ENCODE measurements around the gene C15orf62.
A peak's percentile ranks its signal among the peaks of the same experiment; 100 is the strongest.

C15orf62 gene

DNA sequence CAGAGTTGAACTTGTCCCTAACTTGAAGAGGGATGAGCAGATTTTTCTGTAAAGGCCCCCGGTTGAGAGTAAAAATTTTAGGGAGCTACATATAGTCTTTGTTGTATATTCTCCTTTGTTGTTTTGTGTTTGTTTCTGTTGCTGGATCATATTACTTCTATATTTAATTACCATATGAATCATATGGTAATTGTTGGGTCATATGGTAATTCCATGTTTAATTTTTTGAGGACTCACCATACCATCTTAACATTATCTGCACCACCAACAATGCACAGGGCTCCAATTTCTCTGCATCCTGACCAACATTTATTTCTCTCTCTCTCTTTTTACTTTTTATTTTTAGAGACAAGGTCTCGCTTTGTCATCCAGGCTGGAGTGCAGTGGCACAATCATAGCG lies 29.7 kb downstream of the C15orf62 start:
- no peaks in the 10 kb centered on the region for H3K79me2 ChIP-seq (ENCODE audit: low read length)

GRCh38 chr15:40803076-40803475 lies 33.3 kb downstream of the C15orf62 start:
- TF ChIP-seq, protein P1, sequence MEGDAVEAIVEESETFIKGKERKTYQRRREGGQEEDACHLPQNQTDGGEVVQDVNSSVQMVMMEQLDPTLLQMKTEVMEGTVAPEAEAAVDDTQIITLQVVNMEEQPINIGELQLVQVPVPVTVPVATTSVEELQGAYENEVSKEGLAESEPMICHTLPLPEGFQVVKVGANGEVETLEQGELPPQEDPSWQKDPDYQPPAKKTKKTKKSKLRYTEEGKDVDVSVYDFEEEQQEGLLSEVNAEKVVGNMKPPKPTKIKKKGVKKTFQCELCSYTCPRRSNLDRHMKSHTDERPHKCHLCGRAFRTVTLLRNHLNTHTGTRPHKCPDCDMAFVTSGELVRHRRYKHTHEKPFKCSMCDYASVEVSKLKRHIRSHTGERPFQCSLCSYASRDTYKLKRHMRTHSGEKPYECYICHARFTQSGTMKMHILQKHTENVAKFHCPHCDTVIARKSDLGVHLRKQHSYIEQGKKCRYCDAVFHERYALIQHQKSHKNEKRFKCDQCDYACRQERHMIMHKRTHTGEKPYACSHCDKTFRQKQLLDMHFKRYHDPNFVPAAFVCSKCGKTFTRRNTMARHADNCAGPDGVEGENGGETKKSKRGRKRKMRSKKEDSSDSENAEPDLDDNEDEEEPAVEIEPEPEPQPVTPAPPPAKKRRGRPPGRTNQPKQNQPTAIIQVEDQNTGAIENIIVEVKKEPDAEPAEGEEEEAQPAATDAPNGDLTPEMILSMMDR (IDR thresholded peaks at IDR 0.05; ENCODE audit: low read depth, low read length): no peak
- TF ChIP-seq EZH2phosphoT487 (IDR thresholded peaks at IDR 0.05; ENCODE audit: low read depth): no peak
- H3K79me2 ChIP-seq (ENCODE audit: low read length): peaks cover 10% of the 10 kb centered on the region
- H2AFZ ChIP-seq (ENCODE audit: low read depth, low read length): no peak overlapping the region
- no peak overlapping the region for H3K4me2 ChIP-seq (ENCODE audit: low read length)
- H3K4me3 ChIP-seq (ENCODE audit: low read length): no peak overlapping the region
- H3K36me3 ChIP-seq (replicated peaks; ENCODE audit: low read depth, low read length): no peaks in the 10 kb centered on the region
- H3K9ac ChIP-seq (ENCODE audit: low read length): no peak overlapping the region
- H3K27ac ChIP-seq (ENCODE audit: low read length): no peak overlapping the region
- no peaks in the 10 kb centered on the region for H4K20me1 ChIP-seq (ENCODE audit: insufficient read depth, low read length)
- no peaks in the 10 kb centered on the region for H3K27me3 ChIP-seq (ENCODE audit: low read depth, low read length)
- H3K4me1 ChIP-seq (ENCODE audit: low read length): peaks cover 5% of the 10 kb centered on the region
- H3K9me3 ChIP-seq (ENCODE audit: insufficient read depth, low read length): no peaks in the 10 kb centered on the region

More for the DNA sequence above, 29.7 kb downstream of the C15orf62 start:
- no peak overlapping the region for H3K27ac ChIP-seq (ENCODE audit: low read length)
- no peaks in the 10 kb centered on the region for H3K9me3 ChIP-seq (ENCODE audit: insufficient read depth, low read length)
- no peaks in the 10 kb centered on the region for H4K20me1 ChIP-seq (ENCODE audit: insufficient read depth, low read length)
- no peak overlapping the region for H3K4me3 ChIP-seq (ENCODE audit: low read length)
- H3K9ac ChIP-seq (ENCODE audit: low read length): no peak overlapping the region
- no peaks in the 10 kb centered on the region for H3K4me1 ChIP-seq (ENCODE audit: low read length)
- no peak overlapping the region for H2AFZ ChIP-seq (ENCODE audit: low read depth, low read length)
- H3K27me3 ChIP-seq (ENCODE audit: low read depth, low read length): no peaks in the 10 kb centered on the region
- H3K36me3 ChIP-seq (replicated peaks; ENCODE audit: low read depth, low read length): no peaks in the 10 kb centered on the region
- TF ChIP-seq, protein P1 (IDR thresholded peaks at IDR 0.05; ENCODE audit: low read depth, low read length): no peak
- no peak overlapping the region for H3K4me2 ChIP-seq (ENCODE audit: low read length)

GRCh38 chr15:40803688-40804087 lies 33.9 kb downstream of the C15orf62 start:
- Histone ChIP-seq H3K79me2 (ENCODE audit: low read length) (peaks cover 10% of the 10 kb centered on the region), H4K20me1 (ENCODE audit: insufficient read depth, low read length) (no peaks in the 10 kb centered on the region), H3K27ac (ENCODE audit: low read length) (no peak overlapping the region), H3K4me1 (ENCODE audit: low read length) (peaks cover 11% of the 10 kb centered on the region), H3K4me2 (ENCODE audit: low read length) (no peak overlapping the region), H3K9ac (ENCODE audit: low read length) (no peak overlapping the region), H3K9me3 (ENCODE audit: insufficient read depth, low read length) (no peaks in the 10 kb centered on the region), H3K27me3 (ENCODE audit: low read depth, low read length) (no peaks in the 10 kb centered on the region), H2AFZ (ENCODE audit: low read depth, low read length) (no peak overlapping the region), H3K4me3 (ENCODE audit: low read length) (no peak overlapping the region), H3K36me3 (replicated peaks; ENCODE audit: low read depth, low read length) (no peaks in the 10 kb centered on the region)
- TF ChIP-seq, protein P1 (IDR thresholded peaks at IDR 0.05; ENCODE audit: low read depth, low read length): no peak
- no peak for TF ChIP-seq EZH2phosphoT487 (IDR thresholded peaks at IDR 0.05; ENCODE audit: low read depth)

DNA sequence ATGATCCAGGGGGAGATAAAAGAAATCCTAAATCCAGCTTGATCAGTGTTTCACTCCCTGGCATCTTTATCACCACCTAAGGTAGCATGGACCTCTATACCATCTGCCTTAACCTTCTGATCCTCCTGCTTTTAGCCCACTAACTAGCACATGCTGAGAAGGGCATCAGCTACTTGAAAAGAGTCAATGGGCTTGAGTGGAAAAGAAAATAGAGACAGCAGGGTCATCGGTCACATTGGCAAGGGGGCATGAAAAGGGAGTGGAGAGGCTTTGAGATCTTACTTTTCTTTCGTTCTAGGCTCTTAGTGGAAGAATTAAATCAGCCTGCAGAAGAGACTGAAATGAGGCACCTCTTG lies 36.9 kb downstream of the C15orf62 start:
- Histone ChIP-seq H3K27me3 (ENCODE audit: low read depth, low read length) (no peaks in the 10 kb centered on the region), H3K9ac (ENCODE audit: low read length) (peak overlapping the region; percentile 94), H3K79me2 (ENCODE audit: low read length) (peaks cover 10% of the 10 kb centered on the region), H3K27ac (ENCODE audit: low read length) (peak overlapping the region; percentile 79), H3K9me3 (ENCODE audit: insufficient read depth, low read length) (no peaks in the 10 kb centered on the region), H3K36me3 (replicated peaks; ENCODE audit: low read depth, low read length) (no peaks in the 10 kb centered on the region), H3K4me2 (ENCODE audit: low read length) (peak overlapping the region; percentile 95), H2AFZ (ENCODE audit: low read depth, low read length) (peak overlapping the region; percentile 93), H4K20me1 (ENCODE audit: insufficient read depth, low read length) (no peaks in the 10 kb centered on the region), H3K4me3 (ENCODE audit: low read length) (peak overlapping the region; percentile 83), H3K4me1 (ENCODE audit: low read length) (peaks cover 12% of the 10 kb centered on the region)
- no peak for TF ChIP-seq EZH2phosphoT487 (IDR thresholded peaks at IDR 0.05; ENCODE audit: low read depth)
- TF ChIP-seq, protein P1 (IDR thresholded peaks at IDR 0.05; ENCODE audit: low read depth, low read length): no peak
